GM23248 (cell line): ENCODE measurements around the gene SDHAF3.

ENCODE experiments used
- EZH2 ChIP-seq: fragments of 200-600 bp; sonication (generic); IDR thresholded peaks from 2 replicates; pipeline ENCODE4 v1.6.1; 2018; ENCODE audit warnings: antibody characterized with exemption, mild to moderate bottlenecking; ENCODE audit not compliant: insufficient read depth, poor library complexity, severe bottlenecking
- EZH2phosphoT487 ChIP-seq: fragments of 200-600 bp; sonication (generic); IDR thresholded peaks from 2 replicates; pipeline ENCODE4 v1.6.1; 2018; ENCODE audit warnings: antibody characterized with exemption, moderate library complexity, mild to moderate bottlenecking, low read depth; ENCODE audit not compliant: insufficient read depth

DNA sequence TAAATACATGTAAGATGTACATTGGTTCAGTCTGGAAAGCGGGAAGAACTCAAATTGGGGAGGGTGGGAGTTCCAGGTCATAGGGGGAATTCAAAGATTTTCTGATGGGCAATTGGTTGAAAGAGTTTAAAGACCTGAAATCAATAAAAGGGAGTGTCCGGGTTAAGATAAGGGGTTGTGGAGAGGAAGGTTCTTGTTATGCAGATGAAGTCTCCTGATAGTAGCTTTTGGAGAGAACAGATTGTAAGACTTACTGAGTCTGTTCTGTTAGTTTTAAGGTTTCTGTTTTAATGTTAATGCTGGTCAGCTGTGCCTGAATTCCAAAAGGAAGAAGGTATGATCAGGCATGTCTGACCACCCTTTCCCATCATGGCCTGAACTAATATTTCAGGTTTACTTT, 48.8 kb downstream of the SDHAF3 start:
- TF ChIP-seq EZH2 (no peak), EZH2phosphoT487 (no peak)
